EH (cell line): ENCODE measurements around the gene TNPO3.
A peak's percentile ranks its signal among the peaks of the same experiment; 100 is the strongest.
"Not testable (repeated sequence)": the region's sequence is repeated elsewhere in the genome, so short reads cannot be mapped to it uniquely, and the experiment has no call there.

ENCODE experiments used
- DNase-seq: peaks from one replicate; pipeline ENCODE4 v3.0.0-alpha.2; 2015; ENCODE audit warnings: low read depth

Gene TNPO3

GRCh38 chr7:128921866-128922440 is 133.0 kb downstream of the TNPO3 start:
- DNase-seq, result no peak

- no peak for DNase-seq
Observed at GRCh38 chr7:128920913-128921582, 133.9 kb downstream of the TNPO3 start.

GRCh38 chr7:128919881-128920799 is 134.8 kb downstream of the TNPO3 start:
- DNase-seq, result peak; percentile 29

DNA sequence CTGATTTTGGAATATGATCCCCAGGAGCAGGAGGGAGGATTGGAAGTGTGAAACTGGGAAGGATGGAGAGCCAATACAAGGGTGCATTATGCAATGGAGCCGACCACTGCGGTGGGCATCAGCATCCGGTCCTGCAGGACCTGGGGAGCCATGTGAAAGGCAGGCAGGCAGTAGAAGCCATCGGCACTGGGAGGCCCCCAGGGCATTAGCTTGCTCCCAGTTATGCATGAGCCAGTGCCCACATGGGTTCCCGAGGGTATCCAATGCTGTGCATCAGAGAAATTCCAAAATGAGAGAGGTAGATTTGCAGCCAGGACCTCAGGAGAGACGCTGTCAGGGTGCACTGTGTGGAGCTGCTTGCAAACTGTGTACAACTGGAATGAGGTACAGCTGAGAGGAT is 135.7 kb downstream of the TNPO3 start:
- no peak for DNase-seq

- DNase-seq, result no peak
Observed at GRCh38 chr7:128918016-128918665, 136.8 kb downstream of the TNPO3 start.

DNA sequence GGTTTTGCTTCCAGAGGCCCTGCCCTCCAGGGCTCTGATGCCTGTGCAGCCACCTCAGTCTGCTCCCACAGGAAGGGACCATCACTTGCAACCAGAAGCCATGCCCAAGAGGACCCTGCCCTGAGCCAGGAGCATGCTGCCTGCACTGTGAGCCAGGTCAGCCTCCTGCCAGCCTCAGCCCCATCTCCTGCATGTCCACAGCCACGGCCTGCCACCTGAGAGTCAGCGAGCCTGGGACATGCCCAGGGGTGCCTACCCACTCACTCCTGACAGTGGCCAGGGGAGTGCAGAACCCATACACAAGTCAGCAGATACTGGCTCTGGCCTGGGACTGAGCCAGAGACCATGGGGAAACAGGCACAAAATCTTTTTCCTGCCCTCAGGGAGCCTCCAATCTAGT is 137.8 kb downstream of the TNPO3 start:
- no peak for DNase-seq

- no peak for DNase-seq
Observed at GRCh38 chr7:128916643-128916915, 138.3 kb downstream of the TNPO3 start.

GRCh38 chr7:128915841-128916642 is 138.9 kb downstream of the TNPO3 start:
- DNase-seq, result no peak

GRCh38 chr7:128915271-128915819 is 139.6 kb downstream of the TNPO3 start:
- no peak for DNase-seq

- DNase-seq, result no peak
Observed at GRCh38 chr7:128914566-128915151, 140.3 kb downstream of the TNPO3 start.

DNA sequence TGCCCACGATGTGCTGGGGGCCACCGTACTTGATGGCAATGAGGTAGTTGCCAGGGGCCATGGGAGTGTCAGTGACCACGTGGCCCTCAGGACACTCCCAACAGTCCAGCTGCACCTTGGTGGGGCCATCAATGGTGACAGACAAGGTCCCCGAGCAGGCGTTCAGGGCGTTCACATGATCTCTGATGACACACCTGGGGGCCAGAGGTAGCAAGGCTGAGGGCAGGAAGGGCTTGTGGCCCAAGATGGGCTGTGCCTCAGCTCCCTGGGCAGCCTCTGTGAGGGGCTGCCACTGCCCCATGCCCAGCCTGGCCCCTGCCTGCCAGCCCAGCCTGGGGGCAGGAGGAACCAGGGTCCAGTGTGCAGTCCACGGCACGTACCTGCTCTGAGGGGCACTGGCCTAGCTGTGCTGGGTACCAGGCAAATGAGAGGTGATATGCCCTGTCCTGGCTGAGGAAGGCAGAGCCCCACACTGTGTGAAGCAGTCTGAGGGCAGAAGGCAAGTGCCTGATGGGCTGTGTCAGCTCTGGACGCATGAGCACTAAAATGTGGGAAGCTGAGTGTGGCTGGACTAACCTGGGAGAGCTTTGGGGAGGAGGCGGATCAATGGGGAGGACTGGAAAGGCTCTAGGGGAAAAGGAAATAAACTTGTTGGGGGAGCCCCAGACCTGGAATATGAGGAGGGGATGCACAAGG is 140.9 kb downstream of the TNPO3 start:
- DNase-seq, result no peak

- not testable (repeated sequence) for DNase-seq
Observed at GRCh38 chr7:128912709-128913495, 142.0 kb downstream of the TNPO3 start.

- DNase-seq, result no peak
Observed at GRCh38 chr7:128912281-128912680, 142.6 kb downstream of the TNPO3 start.

GRCh38 chr7:128911423-128912031 is 143.4 kb downstream of the TNPO3 start:
- no peak for DNase-seq

DNA sequence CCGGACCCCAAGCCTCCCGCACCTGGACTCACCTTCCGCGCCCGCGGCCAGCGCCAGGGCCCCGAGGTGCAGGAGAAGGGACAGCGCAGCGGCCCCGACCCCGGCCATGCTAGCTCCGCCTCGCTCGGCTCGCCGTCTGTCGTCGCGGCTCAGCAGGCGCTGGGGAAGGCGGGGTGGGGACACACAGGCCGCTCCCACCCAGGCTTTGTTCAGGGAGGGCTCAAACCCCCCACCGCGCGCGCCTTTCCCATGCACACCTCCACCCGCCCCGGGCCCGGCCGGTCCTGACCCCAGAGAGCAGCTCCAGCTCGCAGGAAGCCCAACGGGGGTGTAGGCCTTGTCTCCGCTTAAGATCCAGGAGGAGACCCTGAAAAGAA is 144.4 kb downstream of the TNPO3 start, which contains the start of gene KCP:
Gene KCP, minus strand, starts transcription at position 141 of the 377 bp plus-strand sequence. Its CDS starts 33 bp downstream, at position 108.
- no peak for DNase-seq

- peak; percentile 57 for DNase-seq
Observed at GRCh38 chr7:128909625-128910568, 145.0 kb downstream of the TNPO3 start.

DNA sequence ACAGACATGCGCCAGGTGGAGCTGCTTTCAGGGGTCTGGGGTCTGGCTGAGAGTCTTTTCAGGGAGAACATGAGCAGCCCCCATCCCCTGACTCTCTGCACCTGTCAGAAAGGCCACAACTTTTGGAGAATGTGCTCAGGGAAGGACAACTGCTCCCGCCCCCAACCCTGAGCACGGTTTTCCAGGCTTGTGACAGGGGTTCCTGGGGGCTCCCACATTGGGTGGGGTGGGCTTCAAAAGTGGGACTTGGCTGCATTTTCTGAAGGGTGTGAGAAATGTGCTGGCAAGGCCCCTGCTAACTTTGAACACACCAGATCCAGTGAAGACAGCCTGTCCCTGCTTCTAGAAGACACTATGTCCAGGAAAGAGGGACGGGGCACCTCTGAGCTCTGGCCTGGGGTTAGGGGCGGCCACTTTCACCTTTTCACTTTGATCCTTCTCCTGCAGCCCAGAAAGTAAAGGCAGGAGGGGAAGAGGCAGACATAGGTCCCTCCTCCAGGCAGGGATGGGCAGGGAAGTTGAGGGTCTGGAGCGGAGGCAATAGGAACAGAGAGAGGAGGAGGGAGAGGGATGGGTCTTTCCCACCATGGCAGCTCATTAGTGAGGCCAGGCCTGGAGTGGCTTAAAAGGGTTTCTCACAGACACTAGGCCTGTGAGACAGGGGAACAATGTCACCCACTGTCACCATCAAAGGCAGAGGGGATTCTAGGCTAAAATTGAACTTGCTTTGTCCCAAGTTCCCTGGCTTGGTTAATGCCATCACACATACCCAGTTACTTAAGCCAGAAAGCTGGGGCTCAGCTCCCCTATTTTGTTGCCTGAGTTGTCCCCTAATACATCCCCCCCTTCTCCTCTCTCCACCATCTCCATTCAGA is 145.9 kb downstream of the TNPO3 start:
- no peak for DNase-seq
